ENCODE measurements around the gene SPRY2.
"Not testable (repeated sequence)": the region's sequence is repeated elsewhere in the genome, so short reads cannot be mapped to it uniquely, and the experiment has no call there.

The SPRY2 gene

GRCh38 chr13:80345771-80346510 is 5.0 kb upstream of the SPRY2 start:
- Histone ChIP-seq H3K9me3 (ENCODE audit: control insufficient read depth, low read length) (no peaks in the 10 kb centered on the region), H3K4me3 (ENCODE audit: low read length) (no peak overlapping the region), H3K27me3 (ENCODE audit: control insufficient read depth, insufficient read depth, low read length) (no peaks in the 10 kb centered on the region), H3K4me1 (ENCODE audit: control insufficient read depth, insufficient read depth, low read length) (no peaks in the 10 kb centered on the region), H3K9ac (ENCODE audit: low read length) (no peak overlapping the region), H3K36me3 (ENCODE audit: control insufficient read depth, insufficient read depth, low read length) (no peaks in the 10 kb centered on the region)

GRCh38 chr13:80344032-80344431 is 3.1 kb upstream of the SPRY2 start:
- not testable (repeated sequence) for H3K9me3 ChIP-seq (ENCODE audit: control insufficient read depth, low read length); H3K36me3 ChIP-seq (ENCODE audit: control insufficient read depth, insufficient read depth, low read length); H3K9ac ChIP-seq (ENCODE audit: low read length); H3K27me3 ChIP-seq (ENCODE audit: control insufficient read depth, insufficient read depth, low read length); H3K4me3 ChIP-seq (ENCODE audit: low read length); H3K4me1 ChIP-seq (ENCODE audit: control insufficient read depth, insufficient read depth, low read length)

GRCh38 chr13:80342471-80343371 is 1.8 kb upstream of the SPRY2 start:
- peak overlapping the region; percentile 60 for H3K4me3 ChIP-seq (ENCODE audit: low read length)
- no peaks in the 10 kb centered on the region for H3K27me3 ChIP-seq (ENCODE audit: control insufficient read depth, insufficient read depth, low read length)
- peak overlapping the region; percentile 63 for H3K9ac ChIP-seq (ENCODE audit: low read length)
- no peaks in the 10 kb centered on the region for H3K9me3 ChIP-seq (ENCODE audit: control insufficient read depth, low read length)
- H3K4me1 ChIP-seq (ENCODE audit: control insufficient read depth, insufficient read depth, low read length), result peaks cover under 1% of the 10 kb centered on the region
- no peaks in the 10 kb centered on the region for H3K36me3 ChIP-seq (ENCODE audit: control insufficient read depth, insufficient read depth, low read length)

DNA sequence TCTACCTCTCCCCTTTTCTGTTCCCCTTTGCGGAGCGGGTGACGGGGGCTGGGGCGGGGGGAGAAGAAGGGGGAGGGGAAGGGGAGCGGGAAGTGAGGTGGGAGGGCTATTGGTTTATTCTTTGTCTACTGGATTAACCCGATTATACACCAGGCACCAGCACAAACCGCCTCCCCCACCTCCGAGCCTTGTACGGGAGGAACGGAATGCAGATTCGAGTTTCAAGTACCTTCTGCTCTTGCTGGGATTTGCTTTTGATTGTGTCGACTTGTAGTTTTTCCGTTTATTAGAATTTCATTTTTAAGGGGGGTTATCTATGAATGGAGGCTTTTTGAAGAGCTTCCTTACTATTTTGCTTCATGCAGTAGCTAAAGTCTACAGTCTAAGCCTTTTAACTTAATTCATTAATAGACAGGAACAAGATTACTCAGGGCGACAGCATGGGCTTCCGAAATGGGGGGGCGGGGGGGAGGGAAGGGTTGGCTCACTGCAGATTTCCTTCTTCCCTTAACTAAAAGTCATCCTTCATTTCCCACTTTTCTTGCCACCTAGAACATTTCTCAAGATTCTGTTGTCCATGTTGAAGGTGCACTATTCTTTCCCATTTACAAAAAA is 937 bp upstream of the SPRY2 start:
- peaks cover 6% of the 10 kb centered on the region for H3K36me3 ChIP-seq (ENCODE audit: control insufficient read depth, insufficient read depth, low read length)
- H3K9me3 ChIP-seq (ENCODE audit: control insufficient read depth, low read length), result no peaks in the 10 kb centered on the region
- H3K4me1 ChIP-seq (ENCODE audit: control insufficient read depth, insufficient read depth, low read length), result peaks cover 9% of the 10 kb centered on the region
- peak overlapping the region; percentile 88 for H3K9ac ChIP-seq (ENCODE audit: low read length)
- H3K27me3 ChIP-seq (ENCODE audit: control insufficient read depth, insufficient read depth, low read length), result no peaks in the 10 kb centered on the region
- H3K4me3 ChIP-seq (ENCODE audit: low read length), result peak overlapping the region; percentile 60

GRCh38 chr13:80340651-80341100 is 250 bp downstream of the SPRY2 start:
- Histone ChIP-seq H3K36me3 (ENCODE audit: control insufficient read depth, insufficient read depth, low read length) (peaks cover 7% of the 10 kb centered on the region), H3K27me3 (ENCODE audit: control insufficient read depth, insufficient read depth, low read length) (no peaks in the 10 kb centered on the region), H3K9me3 (ENCODE audit: control insufficient read depth, low read length) (no peaks in the 10 kb centered on the region), H3K9ac (ENCODE audit: low read length) (peak overlapping the region; percentile 97), H3K4me1 (ENCODE audit: control insufficient read depth, insufficient read depth, low read length) (peaks cover 13% of the 10 kb centered on the region), H3K4me3 (ENCODE audit: low read length) (peak overlapping the region; percentile 95)

- peaks cover 7% of the 10 kb centered on the region for H3K36me3 ChIP-seq (ENCODE audit: control insufficient read depth, insufficient read depth, low read length)
- H3K4me3 ChIP-seq (ENCODE audit: low read length), result peak overlapping the region; percentile 95
- peaks cover 13% of the 10 kb centered on the region for H3K4me1 ChIP-seq (ENCODE audit: control insufficient read depth, insufficient read depth, low read length)
- H3K9me3 ChIP-seq (ENCODE audit: control insufficient read depth, low read length), result no peaks in the 10 kb centered on the region
- peak overlapping the region; percentile 97 for H3K9ac ChIP-seq (ENCODE audit: low read length)
- no peaks in the 10 kb centered on the region for H3K27me3 ChIP-seq (ENCODE audit: control insufficient read depth, insufficient read depth, low read length)
Observed at GRCh38 chr13:80339912-80340650, 845 bp downstream of the SPRY2 start.

GRCh38 chr13:80339563-80339911 is 1.4 kb downstream of the SPRY2 start:
- H3K9me3 ChIP-seq (ENCODE audit: control insufficient read depth, low read length), result no peaks in the 10 kb centered on the region
- H3K27me3 ChIP-seq (ENCODE audit: control insufficient read depth, insufficient read depth, low read length), result no peaks in the 10 kb centered on the region
- H3K36me3 ChIP-seq (ENCODE audit: control insufficient read depth, insufficient read depth, low read length), result peaks cover 7% of the 10 kb centered on the region
- H3K4me3 ChIP-seq (ENCODE audit: low read length), result peak overlapping the region; percentile 95
- peak overlapping the region; percentile 97 for H3K9ac ChIP-seq (ENCODE audit: low read length)
- H3K4me1 ChIP-seq (ENCODE audit: control insufficient read depth, insufficient read depth, low read length), result peaks cover 13% of the 10 kb centered on the region

DNA sequence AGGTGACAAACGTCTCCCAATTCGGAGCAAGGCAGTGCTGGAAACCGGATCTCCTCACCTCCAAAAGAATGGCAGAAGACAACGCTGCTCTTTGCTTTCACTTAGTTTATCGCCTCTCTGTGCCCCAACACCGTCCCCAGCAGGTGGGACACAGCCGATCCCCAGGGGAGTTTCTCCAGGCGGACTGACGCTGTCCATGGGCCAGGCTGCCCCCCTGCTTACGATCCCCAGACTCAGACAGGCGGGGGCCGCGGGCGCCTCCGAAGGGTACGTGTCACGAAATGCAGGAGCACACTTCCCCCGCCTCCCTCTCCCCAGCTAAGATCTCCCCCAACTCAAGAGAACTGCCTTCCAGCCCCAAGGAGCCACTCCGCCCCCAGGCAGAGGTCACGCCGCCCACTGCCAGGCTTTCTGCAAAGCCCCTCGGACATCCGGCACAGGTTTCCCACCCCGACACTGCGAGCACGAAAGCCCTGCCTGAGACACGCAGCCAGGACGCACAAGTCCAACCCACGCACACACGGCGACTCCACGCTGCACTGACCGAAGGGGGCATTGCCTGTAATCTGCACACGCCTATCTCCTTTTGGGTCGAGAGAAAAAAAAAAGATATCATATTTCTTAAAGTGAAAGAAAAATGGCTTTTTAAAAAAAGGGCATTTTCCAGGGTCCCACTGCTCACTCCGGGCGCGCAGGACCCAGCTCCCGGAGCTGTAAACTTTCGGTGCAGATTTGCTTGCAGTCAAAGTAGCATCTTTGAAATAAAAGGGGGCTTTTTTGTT is 2.0 kb downstream of the SPRY2 start:
- Histone ChIP-seq H3K36me3 (ENCODE audit: control insufficient read depth, insufficient read depth, low read length) (peaks cover 7% of the 10 kb centered on the region), H3K9me3 (ENCODE audit: control insufficient read depth, low read length) (no peaks in the 10 kb centered on the region), H3K9ac (ENCODE audit: low read length) (peak overlapping the region; percentile 97), H3K4me1 (ENCODE audit: control insufficient read depth, insufficient read depth, low read length) (peaks cover 13% of the 10 kb centered on the region), H3K27me3 (ENCODE audit: control insufficient read depth, insufficient read depth, low read length) (no peaks in the 10 kb centered on the region), H3K4me3 (ENCODE audit: low read length) (peak overlapping the region; percentile 95)

GRCh38 chr13:80337288-80338081 is 3.4 kb downstream of the SPRY2 start:
- Histone ChIP-seq H3K9me3 (ENCODE audit: control insufficient read depth, low read length) (no peaks in the 10 kb centered on the region), H3K4me3 (ENCODE audit: low read length) (no peak overlapping the region), H3K4me1 (ENCODE audit: control insufficient read depth, insufficient read depth, low read length) (peaks cover 13% of the 10 kb centered on the region), H3K27me3 (ENCODE audit: control insufficient read depth, insufficient read depth, low read length) (no peaks in the 10 kb centered on the region), H3K36me3 (ENCODE audit: control insufficient read depth, insufficient read depth, low read length) (peaks cover 7% of the 10 kb centered on the region), H3K9ac (ENCODE audit: low read length) (peak overlapping the region; percentile 97)

DNA sequence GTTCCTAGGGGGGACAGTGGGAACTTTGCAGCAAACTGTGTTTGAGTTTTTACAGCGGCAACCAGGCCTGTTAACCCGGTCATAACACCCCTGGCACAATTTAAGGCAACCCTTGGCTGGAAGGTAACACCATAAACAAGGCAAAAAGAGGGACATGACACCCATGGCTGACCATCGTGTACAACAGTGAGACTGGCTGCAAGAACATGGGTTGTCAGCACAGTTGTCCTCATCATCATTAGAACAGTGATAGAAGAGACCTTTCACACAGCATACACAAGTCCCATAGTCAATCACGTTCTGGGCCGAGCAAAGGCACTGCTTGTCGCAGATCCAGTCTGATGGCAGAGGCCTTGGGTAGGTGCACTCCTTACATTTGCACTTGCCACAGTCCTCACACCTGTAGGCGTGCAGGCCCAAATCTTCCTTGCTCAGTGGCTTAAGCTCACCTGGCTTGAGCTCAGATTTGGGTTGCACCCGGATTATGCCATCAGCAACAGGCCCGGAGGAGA is 4.1 kb downstream of the SPRY2 start:
- no peak overlapping the region for H3K4me3 ChIP-seq (ENCODE audit: low read length)
- H3K9ac ChIP-seq (ENCODE audit: low read length), result peak overlapping the region; percentile 97
- H3K9me3 ChIP-seq (ENCODE audit: control insufficient read depth, low read length), result no peaks in the 10 kb centered on the region
- H3K36me3 ChIP-seq (ENCODE audit: control insufficient read depth, insufficient read depth, low read length), result peaks cover 7% of the 10 kb centered on the region
- H3K27me3 ChIP-seq (ENCODE audit: control insufficient read depth, insufficient read depth, low read length), result no peaks in the 10 kb centered on the region
- H3K4me1 ChIP-seq (ENCODE audit: control insufficient read depth, insufficient read depth, low read length), result peaks cover 13% of the 10 kb centered on the region
